Kidney (tissue), 14 donors: ENCODE results near the gene RWDD4. TPM values are rescaled to one million over a fixed set of nuclear protein-coding genes. Genes with fewer than 3 reads are reported as not detected.

Source experiments
- DNase-seq, 5 donors: peaks; one replicate each; pipeline ENCODE4 v3.0.0-alpha.2; 2013 to 2020
- FAIRE-seq: peaks from 2 replicates; lab custom pipeline; 2012; peaks lifted over from hg19 to GRCh38; lab: Jason Lieb, UNC
- H3K27ac ChIP-seq, 2 donors: one replicate each; pipeline ENCODE4 v1.7.0; 2013; ENCODE audit warnings: low read depth in 2 of 2, low read length in 2 of 2, inconsistent platforms in 1 of 2
- H3K27me3 ChIP-seq: one replicate; pipeline ENCODE4 v1.7.1; 2013; ENCODE audit warnings: low read length, inconsistent platforms; ENCODE audit not compliant: control insufficient read depth, insufficient read depth
- H3K36me3 ChIP-seq, 3 donors: one replicate each; pipeline versions ENCODE4 v1.7.0 to v1.7.1; 2013; ENCODE audit warnings: low read length in 3 of 3, control low read depth in 1 of 3, inconsistent platforms in 1 of 3; ENCODE audit not compliant: insufficient read depth in 3 of 3, control insufficient read depth in 2 of 3
- H3K4me1 ChIP-seq, 3 donors: one replicate each; pipeline versions ENCODE4 v1.7.0 to v1.7.1; 2013; ENCODE audit warnings: low read length in 3 of 3, inconsistent platforms in 1 of 3, low read depth in 1 of 3; ENCODE audit not compliant: control insufficient read depth in 2 of 3, insufficient read depth in 2 of 3
- H3K4me3 ChIP-seq, 3 donors: one replicate each; pipeline versions ENCODE4 v1.7.0 to v1.8.1; 2013; ENCODE audit warnings: low read length in 3 of 3, control low read depth in 1 of 3, inconsistent platforms in 1 of 3
- H3K9ac ChIP-seq, 3 donors: one replicate each; pipeline versions ENCODE4 v1.7.0 to v1.7.1; 2013; ENCODE audit warnings: low read length in 3 of 3, control low read depth in 1 of 3, inconsistent platforms in 1 of 3
- H3K9me3 ChIP-seq, 3 donors: one replicate each; pipeline versions ENCODE4 v1.7.0 to v1.7.1; 2013; ENCODE audit warnings: low read length in 3 of 3, control low read depth in 1 of 3, inconsistent platforms in 1 of 3; ENCODE audit not compliant: control insufficient read depth in 2 of 3, insufficient read depth in 1 of 3
- intact Hi-C: fragments of 100-400 bp; cut with DNase I; formaldehyde crosslinking; loops from one replicate; pipeline ENCODE4 v1.11.1; 2022
- polyA plus RNA-seq: library from polyadenylated mRNA; stranded (reverse); fragments of 350-450 nt; fragmentation: Illumina TruSeq; extraction: RNeasy Lipid Tissue Mini Kit (QIAGEN cat#74804); gene quantifications from one replicate; pipeline ENCODE4 v1.2.3, GENCODE V29; 2014; ENCODE audit warnings: low read depth, low replicate concordance; ENCODE audit not compliant: insufficient read depth
- total RNA-seq: library from RNA; stranded (reverse); fragmentation: NEBNext Ultra II Directional; extraction: Animal tissue kit (Norgen Biotek cat#: 25700); gene quantifications from one replicate; pipeline ENCODE4 v1.2.1, GENCODE V29; 2021
- TF ChIP-seq, protein P1 (sequence below): IDR thresholded peaks from 3 replicates; pipeline ENCODE4 v1.5.1; 2012; ENCODE audit warnings: mild to moderate bottlenecking, moderate library complexity, borderline replicate concordance; ENCODE audit not compliant: insufficient read depth; ENCODE audit errors: extremely low read depth
- donor health status: control.
- donor health status: control.
- donor health status: control.
- donor health status: control.
- donor health status: control.
- donor health status: DM: yes; HTN: yes; CAD: no.
- donor health status: Normal renal cell carcinoma (clear cell type).

RWDD4 gene
- total and polyA plus RNA-seq, 2 donors from 2014 or later = 17.7 to 19.1 TPM

DNA sequence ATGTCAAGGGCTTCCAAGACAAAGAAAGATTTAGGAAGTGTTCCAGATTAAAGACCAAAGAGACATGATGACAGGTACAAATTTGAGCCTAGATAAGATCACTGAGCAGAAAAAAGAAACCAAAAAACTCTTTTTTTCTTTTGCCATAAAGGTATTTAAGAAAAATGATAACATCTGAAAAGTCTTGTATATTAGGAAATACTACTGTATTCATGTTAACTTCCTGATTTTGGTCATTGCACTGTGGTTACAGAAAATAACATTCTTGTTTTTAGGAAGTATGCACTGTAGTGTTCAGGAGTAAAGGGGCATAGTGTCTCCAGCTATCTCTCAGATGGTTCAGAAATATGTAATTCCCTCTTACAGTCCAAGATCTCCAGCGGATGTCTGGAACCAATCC, 37.1 kb downstream of the RWDD4 start:
- no peak for DNase-seq

DNA sequence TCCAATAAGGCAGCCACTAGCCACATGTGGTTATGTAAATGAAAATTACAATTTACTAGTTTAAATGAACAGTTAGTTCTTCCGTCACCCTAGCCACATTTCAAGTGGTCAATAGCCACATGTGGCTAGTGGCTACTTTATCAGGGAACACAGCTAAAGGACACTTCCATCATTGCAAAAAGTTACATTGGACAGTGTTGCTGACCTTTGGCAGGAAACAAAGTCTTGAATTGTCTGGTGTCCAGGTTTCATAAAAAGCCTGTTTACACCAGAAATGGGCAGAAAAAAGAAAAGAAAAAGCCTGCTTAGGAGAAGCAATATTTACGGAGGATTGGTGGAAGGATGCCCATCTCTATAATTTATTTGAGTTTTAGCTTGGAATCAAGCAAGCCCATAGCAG, 38.6 kb downstream of the RWDD4 start:
- TF ChIP-seq, protein P1, sequence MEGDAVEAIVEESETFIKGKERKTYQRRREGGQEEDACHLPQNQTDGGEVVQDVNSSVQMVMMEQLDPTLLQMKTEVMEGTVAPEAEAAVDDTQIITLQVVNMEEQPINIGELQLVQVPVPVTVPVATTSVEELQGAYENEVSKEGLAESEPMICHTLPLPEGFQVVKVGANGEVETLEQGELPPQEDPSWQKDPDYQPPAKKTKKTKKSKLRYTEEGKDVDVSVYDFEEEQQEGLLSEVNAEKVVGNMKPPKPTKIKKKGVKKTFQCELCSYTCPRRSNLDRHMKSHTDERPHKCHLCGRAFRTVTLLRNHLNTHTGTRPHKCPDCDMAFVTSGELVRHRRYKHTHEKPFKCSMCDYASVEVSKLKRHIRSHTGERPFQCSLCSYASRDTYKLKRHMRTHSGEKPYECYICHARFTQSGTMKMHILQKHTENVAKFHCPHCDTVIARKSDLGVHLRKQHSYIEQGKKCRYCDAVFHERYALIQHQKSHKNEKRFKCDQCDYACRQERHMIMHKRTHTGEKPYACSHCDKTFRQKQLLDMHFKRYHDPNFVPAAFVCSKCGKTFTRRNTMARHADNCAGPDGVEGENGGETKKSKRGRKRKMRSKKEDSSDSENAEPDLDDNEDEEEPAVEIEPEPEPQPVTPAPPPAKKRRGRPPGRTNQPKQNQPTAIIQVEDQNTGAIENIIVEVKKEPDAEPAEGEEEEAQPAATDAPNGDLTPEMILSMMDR = no peak
- H3K4me1 ChIP-seq = no peaks in the 10 kb centered on the region
- DNase-seq = no peak
- H3K27ac ChIP-seq = no peak overlapping the region
- FAIRE-seq = no peak
- intact Hi-C loops = no loop called here
- H3K9me3 ChIP-seq = no peaks in the 10 kb centered on the region
- H3K4me3 ChIP-seq = no peak overlapping the region
- H3K36me3 ChIP-seq = no peaks in the 10 kb centered on the region
- no peak overlapping the region for H3K9ac ChIP-seq
- H3K27me3 ChIP-seq = no peaks in the 10 kb centered on the region

More for the DNA sequence above, 37.1 kb downstream of the RWDD4 start:
- no peak overlapping the region for H3K9ac ChIP-seq
- H3K9me3 ChIP-seq = no peaks in the 10 kb centered on the region
- intact Hi-C loops = no loop called here
- no peak overlapping the region for H3K27ac ChIP-seq
- no peaks in the 10 kb centered on the region for H3K36me3 ChIP-seq
- no peak overlapping the region for H3K4me3 ChIP-seq
- no peak for FAIRE-seq
- H3K4me1 ChIP-seq = no peaks in the 10 kb centered on the region
- H3K27me3 ChIP-seq = no peaks in the 10 kb centered on the region
- TF ChIP-seq, protein P1 = no peak

DNA sequence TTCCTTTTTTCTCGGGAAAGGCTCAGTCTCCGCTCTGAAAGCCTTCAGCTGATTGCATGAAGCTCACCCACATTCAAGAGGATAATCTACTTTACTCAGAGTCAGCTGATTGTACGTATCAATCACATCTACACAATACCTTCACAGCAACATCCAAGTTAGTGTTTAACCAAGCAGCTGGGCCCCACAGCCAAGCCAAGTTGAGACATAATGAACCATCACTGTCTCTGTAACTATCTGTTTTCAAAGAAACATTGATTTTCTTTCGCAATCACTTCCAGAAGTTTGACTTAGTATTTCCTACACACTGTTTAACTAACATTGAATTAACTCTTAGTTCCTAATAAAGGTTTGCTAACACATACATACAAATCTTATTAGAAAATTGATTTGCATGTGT, 40.3 kb downstream of the RWDD4 start:
- no peaks in the 10 kb centered on the region for H3K4me1 ChIP-seq
- H3K4me3 ChIP-seq = no peak overlapping the region
- TF ChIP-seq, protein P1 = no peak
- H3K36me3 ChIP-seq = no peaks in the 10 kb centered on the region
- no peak overlapping the region for H3K27ac ChIP-seq
- no peak for DNase-seq
- FAIRE-seq = no peak
- H3K9me3 ChIP-seq = no peaks in the 10 kb centered on the region
- H3K27me3 ChIP-seq = no peaks in the 10 kb centered on the region
- intact Hi-C loops = no loop called here
- H3K9ac ChIP-seq = no peak overlapping the region

DNA sequence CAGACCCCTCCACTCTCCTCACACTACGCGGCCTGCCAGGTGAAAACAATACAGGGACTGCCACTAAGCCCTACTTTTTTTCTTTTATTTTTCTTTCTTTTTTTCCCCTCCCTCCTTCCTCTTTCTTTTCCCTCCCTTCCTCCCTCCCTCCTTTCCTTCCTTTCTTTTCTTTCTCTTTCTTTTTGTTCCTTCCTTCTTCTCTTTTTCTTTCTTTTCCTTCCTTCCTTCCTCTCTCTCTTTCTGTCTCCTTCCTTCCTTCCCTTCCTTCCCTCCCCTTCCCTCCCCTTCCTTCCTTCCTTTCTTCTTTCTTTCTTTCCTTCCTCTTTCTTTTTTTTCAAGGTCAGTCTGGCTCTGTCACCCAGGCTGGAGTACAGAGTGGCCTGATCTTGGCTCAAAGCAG, 41.9 kb downstream of the RWDD4 start:
- H3K4me1 ChIP-seq = no peaks in the 10 kb centered on the region
- H3K27me3 ChIP-seq = no peaks in the 10 kb centered on the region
- FAIRE-seq (no peak), DNase-seq (no peak)
- intact Hi-C loops = no loop called here
- H3K4me3 ChIP-seq = no peak overlapping the region
- no peaks in the 10 kb centered on the region for H3K36me3 ChIP-seq
- H3K9ac ChIP-seq = no peak overlapping the region
- TF ChIP-seq, protein P1 = no peak
- no peaks in the 10 kb centered on the region for H3K9me3 ChIP-seq
- H3K27ac ChIP-seq = no peak overlapping the region
